ENCODE measurements around the gene OR14C36.
"Not testable (repeated sequence)": the region's sequence is repeated elsewhere in the genome, so short reads cannot be mapped to it uniquely, and the experiment has no call there.

The OR14C36 gene, protein sequence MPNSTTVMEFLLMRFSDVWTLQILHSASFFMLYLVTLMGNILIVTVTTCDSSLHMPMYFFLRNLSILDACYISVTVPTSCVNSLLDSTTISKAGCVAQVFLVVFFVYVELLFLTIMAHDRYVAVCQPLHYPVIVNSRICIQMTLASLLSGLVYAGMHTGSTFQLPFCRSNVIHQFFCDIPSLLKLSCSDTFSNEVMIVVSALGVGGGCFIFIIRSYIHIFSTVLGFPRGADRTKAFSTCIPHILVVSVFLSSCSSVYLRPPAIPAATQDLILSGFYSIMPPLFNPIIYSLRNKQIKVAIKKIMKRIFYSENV

DNA sequence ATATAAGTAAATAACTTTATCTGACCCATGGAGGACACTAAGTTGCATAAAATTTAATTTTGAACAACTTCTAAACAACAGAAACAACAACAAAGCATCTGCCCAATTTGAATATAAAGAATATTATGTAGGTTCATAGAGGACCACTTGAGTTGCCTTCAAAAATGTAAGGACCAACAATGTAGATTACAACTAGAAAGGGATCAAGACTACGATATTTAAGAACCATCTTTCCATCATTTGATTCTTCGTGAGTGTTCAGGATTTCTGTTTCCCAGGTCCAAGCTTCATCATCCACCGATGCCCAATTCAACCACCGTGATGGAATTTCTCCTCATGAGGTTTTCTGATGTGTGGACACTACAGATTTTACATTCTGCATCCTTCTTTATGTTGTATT is at the start of gene OR14C36:
TSS of gene OR14C36 (plus strand) at position 301 of the 400 bp plus-strand sequence. CDS start at position 301, 0 bp downstream.
- no peak for FAIRE-seq

DNA sequence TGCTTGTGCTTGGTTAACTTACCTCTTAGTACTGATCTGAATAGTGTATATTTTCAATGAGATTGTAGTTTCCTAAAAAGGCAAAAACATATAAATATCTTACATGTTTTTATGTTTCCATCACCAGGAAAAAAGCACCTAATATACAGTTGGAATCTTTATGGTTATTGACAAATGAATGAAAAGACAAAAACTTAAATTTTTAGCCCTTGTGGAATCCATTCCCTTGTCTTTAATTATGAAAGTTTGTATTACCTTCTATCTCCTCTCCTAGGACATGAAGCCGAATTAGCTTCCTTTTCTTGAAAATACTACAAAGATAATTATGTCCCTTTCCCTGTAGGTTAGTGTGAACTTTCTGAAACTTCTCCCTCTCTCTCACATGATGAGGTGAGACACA is 45.3 kb upstream of the OR14C36 start, which contains the start of gene OR2T12:
TSS of gene OR2T12 (minus strand) at position 101 of the 400 bp plus-strand sequence. CDS start 7,846 bp downstream, outside the sequence.
- FAIRE-seq = no peak

DNA sequence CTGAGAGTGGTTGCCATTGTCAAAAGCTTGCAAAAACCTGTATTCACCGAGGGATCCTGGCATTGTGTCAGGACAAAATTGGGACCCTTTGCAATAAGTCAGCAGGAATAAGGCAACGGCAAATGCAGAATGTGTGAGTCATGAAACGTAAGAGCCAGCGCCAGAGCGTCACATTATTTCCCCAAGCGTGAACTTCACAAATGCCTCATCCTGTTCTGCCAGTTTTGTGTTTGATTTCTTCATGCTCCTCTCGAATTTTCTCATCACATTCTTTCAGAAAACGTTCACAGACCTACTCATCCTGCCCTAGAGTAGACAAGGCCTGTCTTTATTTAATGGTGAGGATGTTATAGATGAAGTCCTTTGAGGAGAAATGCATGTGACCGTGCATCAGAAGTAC is 42.9 kb upstream of the OR14C36 start:
- not testable (repeated sequence) for FAIRE-seq

DNA sequence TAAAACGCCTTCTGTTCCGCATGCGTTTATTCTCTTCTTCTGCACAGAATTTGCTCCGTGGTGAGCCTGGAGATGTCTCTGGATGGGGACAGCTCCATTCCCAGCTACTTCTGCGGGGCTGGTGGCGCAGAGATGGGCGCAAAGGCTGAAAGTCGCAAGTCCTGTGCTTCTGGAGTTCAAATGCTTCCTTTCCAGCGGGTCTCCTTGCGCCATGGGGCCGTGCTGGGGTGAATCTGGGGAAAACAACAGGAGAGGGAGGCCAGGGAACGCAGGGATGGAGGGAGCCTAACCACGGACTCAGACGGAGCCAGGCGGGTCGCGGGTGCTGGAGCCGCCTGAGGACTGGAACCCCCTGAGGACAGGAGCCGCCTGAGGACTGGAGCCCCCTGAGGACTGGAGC is 42.5 kb upstream of the OR14C36 start:
- no peak for FAIRE-seq

DNA sequence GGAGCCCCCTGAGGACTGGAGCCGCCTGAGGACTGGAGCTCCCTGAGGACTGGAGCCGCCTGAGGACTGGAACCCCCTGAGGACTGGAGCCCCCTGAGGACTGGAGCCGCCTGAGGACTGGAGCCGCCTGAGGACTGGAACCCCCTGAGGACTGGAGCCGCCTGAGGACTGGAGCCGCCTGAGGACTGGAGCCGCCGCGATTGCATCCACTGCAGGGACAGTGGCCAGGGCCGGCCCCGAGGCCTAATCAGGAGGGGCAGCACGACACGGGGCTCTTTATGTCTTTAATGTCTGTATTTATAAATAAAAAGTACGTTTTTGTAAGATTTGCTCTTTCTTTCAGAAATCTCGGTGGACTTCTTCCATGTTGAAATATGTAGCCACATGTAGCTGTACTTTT is 41.8 kb upstream of the OR14C36 start:
- FAIRE-seq = not testable (repeated sequence)

DNA sequence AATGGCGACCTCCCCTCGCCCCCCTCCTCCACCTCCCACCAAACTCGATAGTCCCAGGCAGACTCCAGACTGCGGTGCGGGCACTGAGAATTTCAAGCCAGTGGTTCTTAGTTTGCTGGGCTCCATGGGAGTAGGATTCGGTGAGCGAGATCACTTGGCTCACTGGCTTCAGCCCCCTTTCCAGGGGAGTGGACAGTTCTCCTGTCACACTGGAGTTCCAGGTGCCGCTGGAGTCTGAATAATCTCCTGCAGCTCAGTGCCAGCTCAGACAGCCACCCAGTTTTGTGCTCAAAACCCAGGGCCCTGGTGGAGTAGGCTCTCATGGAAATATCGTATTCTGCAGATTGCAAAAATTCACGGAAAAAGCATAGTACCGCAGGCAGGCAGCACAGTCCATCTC is 31.8 kb upstream of the OR14C36 start:
- no peak for FAIRE-seq

DNA sequence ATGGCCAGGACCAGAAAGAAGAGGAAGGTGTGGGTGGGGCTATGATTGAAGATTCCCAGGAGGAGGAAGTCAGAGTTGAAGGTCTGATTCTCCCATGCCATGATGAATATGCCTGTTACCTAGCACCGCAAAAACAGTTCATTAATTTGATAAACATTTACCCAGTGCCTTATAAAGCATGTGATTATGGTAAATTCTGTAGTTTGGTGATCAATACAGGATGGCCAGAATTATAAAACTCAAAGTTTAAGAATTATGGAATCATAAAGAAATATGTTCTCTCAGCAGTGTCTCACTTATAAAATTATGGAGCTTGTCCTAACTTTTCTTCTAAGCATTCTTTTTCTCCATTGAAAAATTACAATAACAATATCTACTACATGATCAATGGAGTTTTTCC is 24.1 kb upstream of the OR14C36 start, which contains the start of gene OR2M7:
TSS of gene OR2M7 (minus strand) at position 101 of the 400 bp plus-strand sequence. CDS start at position 101, 0 bp downstream.
- no peak for FAIRE-seq

DNA sequence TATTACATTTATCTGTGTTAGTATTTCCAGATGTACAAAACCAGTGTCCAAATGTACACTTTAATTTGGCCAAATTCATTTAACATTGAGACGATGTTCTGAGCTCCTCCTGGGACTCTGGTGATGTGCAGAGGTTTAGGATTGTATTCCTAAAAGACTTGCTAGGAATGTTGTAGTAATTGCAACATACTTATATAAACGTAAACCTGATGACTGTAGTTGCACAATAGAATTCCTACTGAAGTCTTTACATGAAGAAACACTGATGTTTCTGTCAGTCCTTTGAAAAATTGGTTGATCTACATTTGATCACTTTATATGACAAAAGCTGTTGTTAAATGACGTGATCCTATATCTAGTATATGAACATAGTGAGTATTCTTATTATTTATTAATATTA is 5.1 kb upstream of the OR14C36 start:
- no peak for FAIRE-seq

DNA sequence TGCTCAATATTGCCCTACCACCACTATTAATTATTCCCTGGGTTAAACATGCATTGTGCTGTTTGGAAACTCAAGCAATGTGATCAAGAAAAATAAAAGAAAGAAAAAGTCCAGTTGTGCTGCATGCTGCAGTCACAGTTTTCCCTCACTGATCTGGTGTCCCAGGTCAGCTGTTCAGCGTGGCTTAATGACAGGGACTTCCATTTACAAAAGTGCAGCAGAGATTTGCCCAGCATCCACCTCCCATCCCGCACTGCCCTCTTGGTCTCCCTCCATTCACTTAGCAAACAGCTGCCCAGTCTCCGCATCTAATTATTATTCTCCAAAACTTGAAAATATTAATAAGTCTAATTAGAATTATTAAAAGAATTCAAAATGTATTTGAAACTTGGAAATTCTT is 10.8 kb downstream of the OR14C36 start:
- no peak for FAIRE-seq

DNA sequence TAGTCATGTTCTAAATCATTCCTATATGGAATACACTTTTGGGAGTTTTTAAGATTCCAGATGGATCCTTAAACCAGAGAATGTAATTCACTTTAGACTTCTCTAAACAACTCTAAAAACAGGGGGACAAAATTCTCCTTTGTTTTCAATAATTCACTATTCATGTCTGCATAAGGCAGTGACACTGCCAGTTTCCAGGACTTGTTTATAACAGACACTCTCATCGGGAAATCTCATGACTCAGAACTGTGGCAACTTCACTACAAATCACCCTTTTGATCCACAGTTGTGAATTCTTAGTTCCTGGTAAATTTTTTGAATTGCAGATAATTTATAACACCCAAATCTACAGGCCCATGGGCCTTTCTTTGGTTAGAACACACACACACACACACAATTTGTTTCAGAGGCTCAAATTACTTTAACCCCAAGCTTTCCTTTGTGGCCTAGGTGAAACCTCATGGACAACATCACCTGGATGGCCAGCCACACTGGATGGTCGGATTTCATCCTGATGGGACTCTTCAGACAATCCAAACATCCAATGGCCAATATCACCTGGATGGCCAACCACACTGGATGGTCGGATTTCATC is 12.6 kb downstream of the OR14C36 start, which contains the start of gene OR2T4:
TSS of gene OR2T4 (plus strand) at position 545 of the 595 bp plus-strand sequence. CDS start at position 545, 0 bp downstream.
- no peak for FAIRE-seq

DNA sequence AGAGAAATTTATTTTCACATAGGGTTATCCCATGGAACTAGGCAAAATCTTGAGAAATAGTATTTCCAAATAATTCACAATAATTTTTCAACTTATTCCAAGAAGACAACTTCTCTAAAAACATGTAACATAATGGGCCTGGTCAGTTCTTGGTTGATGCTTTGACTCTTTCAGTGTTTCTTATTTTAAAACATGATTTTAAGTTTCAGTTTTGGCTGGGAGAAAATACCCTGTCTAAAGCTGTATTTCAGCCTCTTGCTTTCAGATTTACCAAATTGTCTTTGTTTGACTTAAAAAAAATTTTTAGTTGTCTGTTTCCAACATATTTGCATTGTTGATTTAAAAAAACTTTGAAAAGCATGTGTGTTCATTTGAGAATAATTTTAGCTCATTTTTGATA is 18.0 kb downstream of the OR14C36 start:
- no peak for FAIRE-seq

DNA sequence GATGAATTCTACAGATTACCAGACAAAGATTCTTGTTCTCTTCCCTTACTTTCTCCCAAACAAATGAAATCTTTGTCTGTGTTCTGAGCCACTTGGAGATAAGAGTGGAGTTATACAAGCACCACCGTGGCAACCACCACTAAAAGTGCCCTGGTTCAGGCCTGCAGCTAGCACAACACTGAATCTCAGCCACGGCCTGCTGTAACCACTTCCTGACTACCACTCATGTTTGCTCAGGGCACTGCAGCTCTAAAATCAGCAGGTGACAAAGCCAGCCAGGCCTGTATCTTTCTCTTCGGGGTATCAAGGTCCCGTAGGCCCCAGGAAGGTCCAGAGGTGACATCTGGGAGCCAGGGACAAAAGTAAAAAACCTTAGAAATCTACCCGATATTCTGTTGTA is 23.8 kb downstream of the OR14C36 start:
- no peak for FAIRE-seq

DNA sequence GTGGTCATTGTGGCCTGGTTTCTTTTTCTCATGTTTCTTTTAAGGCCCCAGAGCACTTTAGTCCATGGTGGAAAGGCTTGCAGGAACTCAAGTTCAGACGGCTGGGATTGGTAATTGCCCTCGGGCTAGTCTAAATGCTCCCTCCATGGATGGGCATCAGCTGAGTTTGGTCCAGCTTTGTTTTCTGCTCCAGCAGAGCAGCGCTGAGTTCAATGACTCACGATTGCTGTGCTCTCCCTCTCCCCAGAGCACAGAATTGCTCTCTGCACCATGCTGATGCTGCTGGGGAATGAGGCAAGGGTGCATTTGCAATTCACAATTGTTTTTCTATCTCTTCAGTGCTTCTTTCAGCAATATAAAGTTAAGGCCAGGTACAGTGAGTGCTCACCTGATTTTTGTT is 25.2 kb downstream of the OR14C36 start:
- FAIRE-seq = no peak

DNA sequence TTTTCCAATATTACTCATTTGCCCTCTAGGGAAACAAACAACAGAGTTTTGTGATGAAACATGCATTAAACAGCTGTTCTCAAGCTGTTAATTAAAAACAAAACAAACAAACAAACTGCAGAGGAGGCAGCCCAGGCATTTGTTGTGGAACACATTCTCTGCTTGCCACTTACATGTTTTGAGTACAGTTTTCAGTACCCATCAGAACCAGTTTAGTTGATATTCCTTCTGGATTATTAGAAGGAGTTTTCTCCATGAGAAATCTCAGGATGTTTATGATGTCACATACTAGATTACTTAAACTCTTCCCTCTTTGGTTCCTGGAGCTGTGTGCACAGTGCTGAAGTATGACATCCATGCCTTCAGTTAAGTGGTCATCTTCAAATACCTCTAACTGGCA is 26.9 kb downstream of the OR14C36 start, which contains the start of gene OR2T6:
TSS of gene OR2T6 (plus strand) at position 301 of the 400 bp plus-strand sequence. CDS start 11,863 bp downstream, outside the sequence.
- FAIRE-seq = no peak

DNA sequence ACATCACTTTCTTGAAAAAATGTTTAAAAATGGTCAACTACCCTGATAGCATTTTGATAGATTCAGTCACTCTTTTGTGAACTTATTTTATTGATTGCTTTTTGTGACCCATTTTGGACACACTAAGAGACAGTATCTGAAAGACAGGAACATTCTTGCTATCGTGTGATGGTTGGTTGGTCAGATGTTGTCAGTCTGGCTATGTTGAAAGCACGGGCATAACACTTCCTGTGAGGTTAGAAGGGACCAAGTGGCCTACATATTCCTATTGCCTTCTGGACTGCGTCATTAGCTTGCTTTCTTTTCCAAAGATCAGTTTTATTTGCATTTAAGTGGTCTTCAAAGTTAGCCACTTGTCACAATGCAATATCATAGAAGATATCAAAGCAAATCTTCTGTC is 28.3 kb downstream of the OR14C36 start:
- FAIRE-seq = no peak

DNA sequence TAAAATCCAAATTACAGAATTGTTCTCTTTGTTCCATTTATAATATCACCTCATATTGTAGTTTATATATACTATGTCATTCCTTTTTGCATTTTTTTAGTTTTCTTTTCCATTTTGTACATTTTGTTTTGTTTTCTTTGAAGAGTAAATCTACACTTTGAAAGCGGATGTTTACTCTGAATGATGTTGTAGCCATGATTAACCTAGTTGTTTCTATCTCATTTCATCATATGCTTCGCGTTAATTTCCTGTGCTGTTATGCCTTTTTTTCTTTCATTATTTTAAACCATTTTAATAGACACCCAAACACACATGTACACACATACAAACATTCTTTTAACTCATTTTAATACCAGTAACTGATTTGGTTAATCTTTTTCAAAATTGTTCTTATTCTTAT is 32.3 kb downstream of the OR14C36 start:
- no peak for FAIRE-seq

DNA sequence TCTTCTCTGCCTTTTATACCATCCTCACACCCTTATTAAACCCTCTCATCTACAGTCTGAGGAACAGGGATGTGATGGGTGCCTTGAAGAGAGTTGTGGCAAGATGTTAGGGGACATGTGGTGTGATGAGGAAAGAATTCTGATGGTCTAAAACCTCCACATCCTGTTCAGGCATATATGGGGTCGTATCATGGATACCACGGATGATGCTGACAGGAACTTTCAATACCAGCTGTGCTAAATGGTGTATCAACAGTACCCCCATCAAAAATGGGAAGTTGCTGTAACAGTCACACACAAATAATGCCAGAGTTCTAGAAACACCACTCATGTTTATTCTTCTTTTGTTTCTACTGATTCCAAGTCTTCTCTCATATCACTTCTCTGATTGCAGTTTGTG is 39.9 kb downstream of the OR14C36 start:
- no peak for FAIRE-seq

DNA sequence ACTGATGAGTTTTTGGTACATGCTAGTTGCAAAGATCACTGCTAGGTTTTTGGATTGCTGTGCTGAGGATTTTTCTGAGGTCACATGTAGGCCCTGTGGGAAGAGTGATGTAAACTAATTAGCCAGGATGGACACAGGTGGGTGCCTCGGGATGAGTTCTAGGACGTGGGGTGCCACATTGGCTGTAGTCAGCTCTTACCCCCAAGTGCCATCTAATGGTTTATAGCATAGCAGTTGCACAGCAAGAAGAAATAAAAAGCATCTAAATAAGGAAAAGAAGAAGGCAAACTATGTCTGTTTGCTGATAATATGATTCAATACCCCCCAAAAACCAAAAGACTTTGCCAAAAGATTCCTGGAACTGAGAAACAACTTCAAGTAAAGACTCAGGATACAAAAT is 44.5 kb downstream of the OR14C36 start:
- FAIRE-seq = no peak

Data from islet of Langerhans (tissue), 1 donor.